Subcutaneous adipose tissue (tissue), 4 donors: ENCODE measurements around the gene GRIA4. TPM values are rescaled to one million over a fixed set of nuclear protein-coding genes. Genes with fewer than 3 reads are reported as not detected.

Experiments
- CTCF ChIP-seq: fragments of 450-650 bp; IDR thresholded peaks from one replicate; pipeline ENCODE4 v1.5.1; 2016; ENCODE audit warnings: low read depth, mild to moderate bottlenecking, control low read depth, antibody characterized with exemption, moderate library complexity
- small RNA-seq: library from RNA; depleted of rRNA; stranded (forward); fragments of <200 nt; gene quantifications from one replicate; pipeline ENCODE3, GENCODE V24; 2016
- total RNA-seq, 4 donors: library from RNA; depleted of rRNA; stranded (reverse); fragments of >200 nt; gene quantifications; one replicate each; pipeline ENCODE4 v1.1.0, GENCODE V29; 2016

GRIA4 gene
- total RNA-seq, 4 donors from 2014 or later = not detected

GRCh38 chr11:106031202-106031810, 421.4 kb downstream of the GRIA4 start:
- no peak for TF ChIP-seq CTCF

Small RNAs within 50 kb of the gene (small RNA-seq; reads per million reads assigned to genes)
- gene RNU4-55P = not detected
- gene RNU6-277P = not detected
